COR-L47 (cell line): ENCODE data around the gene HRK.
"Not testable (repeated sequence)": the region's sequence is repeated elsewhere in the genome, so short reads cannot be mapped to it uniquely, and the experiment has no call there.

Source experiments
- DNase-seq: peaks from one replicate; lab custom pipeline; 2025; lab: John Stamatoyannopoulos, UW

HRK gene

DNA sequence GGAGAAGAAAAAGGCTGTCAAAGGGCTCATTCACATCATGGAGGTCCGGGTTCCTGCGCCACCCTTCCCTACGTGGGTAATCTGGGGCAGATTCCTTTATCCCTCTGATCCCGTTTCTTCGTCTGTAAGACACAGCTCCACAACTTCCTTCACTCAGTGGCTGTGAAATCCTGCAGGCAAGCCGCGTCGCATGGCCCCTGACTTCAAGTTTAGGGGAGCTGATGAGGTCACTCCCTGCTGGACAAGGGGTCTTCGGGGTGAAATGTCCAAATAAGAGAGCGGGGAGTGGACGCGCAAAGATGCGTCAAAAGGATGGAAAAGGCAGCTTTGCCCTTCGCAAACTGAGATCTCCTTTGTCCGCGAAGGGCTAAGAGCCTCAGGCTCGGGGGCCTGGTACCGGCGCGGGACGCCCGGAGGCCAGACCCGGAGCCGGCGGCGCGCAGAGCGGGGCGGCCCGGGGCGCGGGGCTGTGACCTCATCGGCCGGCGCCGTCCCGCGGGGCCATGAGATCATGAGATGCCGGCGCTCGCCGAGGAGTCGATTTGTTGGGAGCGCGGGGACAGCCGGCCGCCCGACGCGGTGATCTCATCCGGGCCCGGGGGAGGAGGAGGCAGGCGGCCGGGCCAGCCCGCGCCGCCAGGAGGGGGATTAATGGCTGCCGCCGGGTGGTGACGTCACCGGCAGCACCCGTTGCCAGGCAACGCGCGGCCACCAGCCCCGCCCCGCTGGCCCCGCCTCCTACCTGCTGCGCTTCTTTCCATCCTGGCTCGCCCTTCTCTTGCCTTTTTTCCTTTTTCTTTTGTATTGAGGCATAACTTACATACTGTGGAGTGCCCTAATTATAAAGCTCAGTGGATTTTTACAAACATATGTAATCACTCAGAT, 62.1 kb downstream of the HRK start:
- DNase-seq = peak; percentile 90

DNA sequence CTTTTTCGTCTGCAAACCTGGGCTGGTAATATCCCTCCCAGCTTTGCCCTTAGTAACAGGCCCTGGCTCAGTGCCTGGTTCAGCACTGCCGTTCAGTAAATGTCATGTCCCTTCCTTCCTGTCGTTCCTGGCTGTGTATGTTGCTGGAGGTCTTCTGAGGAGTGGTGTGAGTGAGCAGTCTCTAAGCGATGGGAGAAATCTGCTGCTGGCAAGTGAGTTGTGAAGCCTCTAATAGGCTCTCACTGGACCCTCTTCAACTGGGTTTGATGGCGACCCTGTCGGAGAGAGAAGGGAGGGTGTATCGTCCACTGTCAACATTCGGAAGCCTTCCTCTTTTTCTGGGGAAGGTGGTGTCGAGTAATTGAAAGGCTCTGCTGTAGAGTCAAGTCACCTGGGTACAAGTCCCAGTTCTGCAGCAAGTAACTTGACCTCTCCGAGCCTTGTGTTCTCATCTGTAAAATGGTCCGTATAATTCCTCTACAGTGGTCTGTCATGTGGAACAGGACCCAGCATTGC, 62.8 kb downstream of the HRK start:
- no peak for DNase-seq

DNA sequence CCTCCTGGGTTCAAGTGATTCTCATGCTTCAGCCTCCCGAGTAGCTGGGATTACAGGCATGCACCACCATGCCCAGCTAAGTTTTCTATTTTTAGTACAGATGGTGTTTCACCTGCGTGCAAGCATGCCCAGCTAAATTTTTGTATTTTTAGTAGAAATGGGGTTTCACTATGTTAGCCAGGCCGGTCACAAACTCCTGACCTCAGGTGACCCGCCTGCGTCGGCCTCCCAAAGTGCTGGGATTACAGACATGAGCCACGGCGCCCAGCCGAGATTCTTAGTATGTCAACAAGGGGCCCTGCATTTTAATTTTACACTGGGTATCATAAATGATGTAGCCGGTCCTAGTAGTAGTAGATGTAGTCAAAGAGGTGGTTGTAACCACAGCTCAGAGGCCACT, 66.5 kb downstream of the HRK start:
- not testable (repeated sequence) for DNase-seq

DNA sequence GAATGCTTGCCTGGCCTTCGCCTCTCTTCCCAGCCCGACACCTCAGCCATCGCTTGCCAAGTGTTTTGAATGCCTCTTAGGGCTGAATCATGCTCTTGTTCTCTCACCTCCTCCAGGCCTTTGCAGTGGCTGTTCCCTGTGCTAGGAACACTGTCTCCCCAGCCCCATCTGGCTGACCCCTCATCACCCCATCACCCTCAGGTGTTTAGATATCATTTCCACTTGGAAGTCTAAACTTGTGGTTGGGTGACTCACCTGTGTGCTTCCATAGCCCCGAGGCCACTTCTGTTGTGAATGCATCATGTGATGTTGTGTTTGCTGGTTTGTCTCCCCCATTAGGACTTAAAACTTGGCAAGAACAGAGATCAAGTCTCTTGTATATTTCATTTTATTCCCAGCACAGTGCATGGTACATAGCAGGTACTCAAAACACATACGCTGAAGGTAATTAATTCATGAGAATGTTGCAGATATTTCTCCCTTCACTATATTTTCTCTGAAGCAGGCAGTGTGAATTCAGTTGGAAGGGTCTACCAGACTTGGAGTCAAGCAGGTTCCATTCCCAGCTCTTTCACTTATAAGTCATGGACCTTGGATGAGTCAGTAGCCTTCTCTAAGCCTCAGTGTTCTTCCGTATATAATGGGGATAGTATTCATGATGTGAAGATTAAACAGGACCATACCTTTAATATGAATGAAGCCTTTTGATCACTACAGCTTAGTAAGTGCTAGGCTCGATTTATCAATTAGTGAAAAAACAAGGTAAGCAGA, 67.8 kb downstream of the HRK start:
- no peak for DNase-seq

DNA sequence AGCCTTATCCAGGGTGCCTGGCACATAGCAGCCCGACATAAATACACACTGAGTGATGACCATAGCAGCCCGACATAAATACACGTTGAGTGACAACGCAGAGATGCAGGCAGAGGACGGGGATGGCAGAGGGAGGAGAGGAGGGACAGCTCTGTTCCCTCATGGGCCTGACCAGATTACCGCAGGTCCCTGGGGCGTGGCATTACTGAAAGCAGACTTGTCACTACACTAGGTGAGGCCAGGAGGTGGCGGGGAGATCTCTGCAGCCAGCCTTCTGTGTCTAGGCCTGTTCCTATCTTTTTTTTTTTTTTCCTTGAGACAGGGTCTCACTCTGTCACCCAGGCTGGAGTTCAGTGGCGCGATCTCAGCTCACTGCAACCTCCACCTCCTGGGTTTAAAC, 69.0 kb downstream of the HRK start:
- DNase-seq = no peak

DNA sequence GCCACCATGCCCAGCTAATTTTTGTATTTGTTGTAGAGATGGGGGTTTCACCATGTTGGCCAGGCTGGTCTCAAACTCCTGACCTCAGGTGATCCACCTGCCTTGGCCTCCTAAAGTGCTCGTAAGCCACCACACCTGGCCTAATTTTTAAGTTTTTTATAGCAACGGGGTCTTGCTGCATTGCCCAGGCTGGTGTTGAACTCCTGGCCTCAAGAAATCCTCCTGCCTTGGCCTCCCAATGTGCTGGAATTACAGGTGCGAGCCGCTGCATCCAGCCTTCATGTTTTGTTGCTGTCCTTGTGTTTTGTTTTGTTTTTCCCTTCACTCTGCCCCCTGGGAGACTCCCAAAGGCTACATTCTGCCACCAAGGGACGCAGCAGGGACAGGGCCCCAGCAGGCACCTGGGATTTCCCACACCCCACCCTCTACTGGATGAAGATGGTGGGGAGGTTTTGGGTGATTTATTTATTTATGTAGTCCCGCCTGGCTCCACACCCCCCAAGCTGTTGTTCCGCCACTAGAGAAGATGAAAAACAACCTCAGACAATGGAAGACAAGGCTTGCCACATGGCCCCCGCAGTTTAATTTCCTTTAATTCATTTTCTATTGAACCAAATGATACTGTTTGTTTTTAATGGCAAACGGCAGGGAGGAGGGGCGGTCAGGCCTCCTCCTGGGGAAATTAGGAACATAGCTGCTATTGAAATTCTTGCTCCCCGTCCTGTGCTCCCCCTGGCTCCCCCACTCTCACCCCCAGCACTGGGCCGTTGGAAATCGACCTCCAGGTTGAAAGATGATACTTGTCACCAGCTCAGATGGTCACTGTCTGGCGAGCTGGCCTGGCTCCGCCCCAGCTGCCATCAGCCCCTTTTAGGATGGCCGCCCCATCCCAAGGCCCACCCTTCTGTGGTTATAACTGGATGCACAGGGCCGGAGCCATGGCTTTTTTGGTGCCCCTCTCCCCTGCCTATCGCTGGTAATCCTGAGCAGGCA, 72.8 kb downstream of the HRK start:
- DNase-seq = peak; percentile 8

DNA sequence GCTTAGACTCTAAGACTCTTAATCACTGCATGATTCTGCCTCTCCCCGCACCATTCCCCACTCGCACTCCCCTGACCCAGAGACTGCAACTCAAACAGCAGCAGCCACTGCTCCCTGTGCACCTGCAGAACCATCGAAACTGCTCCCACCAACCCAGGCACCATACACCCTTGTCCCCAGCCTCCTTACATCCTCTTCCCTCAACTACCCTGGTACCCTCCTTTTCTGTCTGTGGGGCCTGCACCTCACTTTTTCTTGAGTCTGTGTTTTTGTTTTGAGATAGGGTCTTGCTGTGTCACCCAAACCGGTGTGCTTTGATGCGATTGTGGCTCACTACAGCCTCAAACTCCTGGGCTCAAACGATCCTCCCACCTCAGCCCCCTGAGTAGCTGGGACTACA, 73.7 kb downstream of the HRK start:
- DNase-seq = no peak

DNA sequence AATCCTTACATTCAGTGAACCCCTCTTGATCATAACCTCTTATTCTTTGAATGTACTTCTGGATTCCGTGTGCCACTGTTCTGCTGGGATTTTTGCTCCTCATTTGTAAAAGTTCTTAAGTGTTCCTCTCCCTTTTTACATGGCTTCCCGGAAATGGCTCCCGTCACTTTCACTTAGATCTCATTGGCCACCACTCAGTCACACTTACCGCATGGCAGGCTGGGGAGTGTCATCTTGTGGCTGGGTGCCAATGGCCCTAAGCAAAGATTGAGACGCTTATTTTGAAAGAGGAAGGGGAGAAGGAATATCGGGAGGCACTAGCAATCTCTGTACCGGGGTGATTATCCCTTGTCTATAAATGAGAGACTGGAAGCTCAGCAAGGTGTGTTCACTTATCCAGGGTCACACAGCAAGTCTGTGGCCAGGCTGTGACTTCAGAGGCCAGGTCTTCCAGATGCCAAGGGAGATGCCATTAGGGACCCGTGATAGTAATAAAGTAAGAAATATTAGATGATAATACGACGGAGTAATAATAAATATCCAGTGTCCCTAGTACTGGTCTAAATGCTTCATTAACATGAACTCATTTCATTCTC, 74.3 kb downstream of the HRK start:
- no peak for DNase-seq
